ENCODE measurements around the gene IBTK. TPM values are rescaled to one million over a fixed set of nuclear protein-coding genes. Genes with fewer than 3 reads are reported as not detected.

IBTK gene
- total RNA-seq, 2 experiments from 2014 or later = 26.8 to 27.7 TPM

- CTCF ChIA-PET = interaction anchor here (0.6 kb wide), 1 partner anchor 414 kb away, joined by 3 read pairs; no protein-coding TSS in a partner anchor
- no peak overlapping the region for H3K27ac Mint-ChIP-seq
- intact Hi-C loops (cut with micrococcal nuclease) = no loop called here
- H3K9me3 Mint-ChIP-seq = no peaks in the 10 kb centered on the region
- no peaks in the 10 kb centered on the region for H3K27me3 Mint-ChIP-seq
- DNase-seq (no peak), ATAC-seq (no peak)
- H3K36me3 Mint-ChIP-seq (ENCODE audit: low read depth) = peaks cover 25% of the 10 kb centered on the region
- no peaks in the 10 kb centered on the region for H3K4me1 Mint-ChIP-seq (ENCODE audit: low read depth)
- POLR2A ChIA-PET = no interaction called here
- no peak overlapping the region for H3K4me3 Mint-ChIP-seq
- no peak for TF ChIP-seq CTCF (IDR thresholded peaks at IDR 0.05)
These were observed 68.1 kb downstream of the IBTK start for GRCh38 chr6:82179415-82179814.

- no peak for ATAC-seq
- H3K9me3 Mint-ChIP-seq = no peaks in the 10 kb centered on the region
- H3K4me3 Mint-ChIP-seq = no peak overlapping the region
- H3K27me3 Mint-ChIP-seq = no peaks in the 10 kb centered on the region
- CTCF ChIA-PET = no interaction called here
- DNase-seq = no peak
- POLR2A ChIA-PET = no interaction called here
- H3K27ac Mint-ChIP-seq = no peak overlapping the region
- intact Hi-C loops (cut with micrococcal nuclease) = no loop called here
- no peak for TF ChIP-seq CTCF (IDR thresholded peaks at IDR 0.05)
- H3K4me1 Mint-ChIP-seq (ENCODE audit: low read depth) = no peaks in the 10 kb centered on the region
- peaks cover 26% of the 10 kb centered on the region for H3K36me3 Mint-ChIP-seq (ENCODE audit: low read depth)
These were observed 68.8 kb downstream of the IBTK start for GRCh38 chr6:82178759-82179112.

- H3K9me3 Mint-ChIP-seq = no peaks in the 10 kb centered on the region
- H3K27ac Mint-ChIP-seq = no peak overlapping the region
- H3K27me3 Mint-ChIP-seq = no peaks in the 10 kb centered on the region
- no peak overlapping the region for H3K4me3 Mint-ChIP-seq
- peaks cover 27% of the 10 kb centered on the region for H3K36me3 Mint-ChIP-seq (ENCODE audit: low read depth)
- H3K4me1 Mint-ChIP-seq (ENCODE audit: low read depth) = no peaks in the 10 kb centered on the region
- intact Hi-C loops (cut with micrococcal nuclease) = no loop called here
- POLR2A ChIA-PET = interaction anchor here (0.7 kb wide), 1 partner anchor 88 kb away, joined by 3 read pairs; no protein-coding TSS in a partner anchor
- CTCF ChIA-PET = no interaction called here
- DNase-seq (no peak), ATAC-seq (no peak)
- TF ChIP-seq CTCF (IDR thresholded peaks at IDR 0.05) = no peak
These were observed 69.3 kb downstream of the IBTK start for GRCh38 chr6:82178077-82178758.

GRCh38 chr6:82176616-82177015, 70.9 kb downstream of the IBTK start:
- Mint-ChIP-seq H3K27ac (no peak overlapping the region), H3K9me3 (no peaks in the 10 kb centered on the region), H3K4me3 (no peak overlapping the region), H3K4me1 (ENCODE audit: low read depth) (no peaks in the 10 kb centered on the region), H3K27me3 (no peaks in the 10 kb centered on the region), H3K36me3 (ENCODE audit: low read depth) (peaks cover 25% of the 10 kb centered on the region)
- intact Hi-C loops (cut with micrococcal nuclease) = no loop called here
- no peak for DNase-seq
- CTCF ChIA-PET = no interaction called here
- POLR2A ChIA-PET = interaction anchor here (0.7 kb wide), 1 partner anchor 11 kb away, joined by 3 read pairs; no protein-coding TSS in a partner anchor
- ATAC-seq = no peak
- no peak for TF ChIP-seq CTCF (IDR thresholded peaks at IDR 0.05)

GRCh38 chr6:82172594-82172993, 75.0 kb downstream of the IBTK start:
- no peak for DNase-seq
- no peak for TF ChIP-seq CTCF (IDR thresholded peaks at IDR 0.05)
- ChIA-PET CTCF (no interaction called here), POLR2A (no interaction called here)
- ATAC-seq = no peak
- no peaks in the 10 kb centered on the region for H3K27me3 Mint-ChIP-seq
- intact Hi-C loops (cut with micrococcal nuclease) = no loop called here
- no peak overlapping the region for H3K27ac Mint-ChIP-seq
- H3K4me1 Mint-ChIP-seq (ENCODE audit: low read depth) = no peaks in the 10 kb centered on the region
- H3K36me3 Mint-ChIP-seq (ENCODE audit: low read depth) = peaks cover 31% of the 10 kb centered on the region
- no peak overlapping the region for H3K4me3 Mint-ChIP-seq
- H3K9me3 Mint-ChIP-seq = no peaks in the 10 kb centered on the region
